ENCODE measurements around the gene LEMD1.

LEMD1 gene

DNA sequence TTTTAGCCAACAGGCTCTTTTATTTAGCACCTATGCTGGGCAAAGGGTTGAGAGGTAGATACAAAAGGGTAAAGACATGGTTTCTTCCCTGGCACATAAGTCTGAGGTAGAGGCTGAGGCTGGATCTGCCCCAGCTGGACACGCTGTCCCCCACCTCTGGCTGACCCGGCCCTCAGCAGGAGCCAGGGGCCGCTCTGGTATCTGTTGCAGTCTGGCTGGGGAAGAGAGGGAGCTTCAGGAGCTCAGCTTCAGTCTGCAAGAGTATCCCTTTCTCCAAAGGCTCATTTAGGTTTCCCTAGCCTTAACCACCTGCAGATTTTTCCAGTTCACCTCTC is 19.8 kb upstream of the LEMD1 start:
- TF ChIP-seq, protein P1, sequence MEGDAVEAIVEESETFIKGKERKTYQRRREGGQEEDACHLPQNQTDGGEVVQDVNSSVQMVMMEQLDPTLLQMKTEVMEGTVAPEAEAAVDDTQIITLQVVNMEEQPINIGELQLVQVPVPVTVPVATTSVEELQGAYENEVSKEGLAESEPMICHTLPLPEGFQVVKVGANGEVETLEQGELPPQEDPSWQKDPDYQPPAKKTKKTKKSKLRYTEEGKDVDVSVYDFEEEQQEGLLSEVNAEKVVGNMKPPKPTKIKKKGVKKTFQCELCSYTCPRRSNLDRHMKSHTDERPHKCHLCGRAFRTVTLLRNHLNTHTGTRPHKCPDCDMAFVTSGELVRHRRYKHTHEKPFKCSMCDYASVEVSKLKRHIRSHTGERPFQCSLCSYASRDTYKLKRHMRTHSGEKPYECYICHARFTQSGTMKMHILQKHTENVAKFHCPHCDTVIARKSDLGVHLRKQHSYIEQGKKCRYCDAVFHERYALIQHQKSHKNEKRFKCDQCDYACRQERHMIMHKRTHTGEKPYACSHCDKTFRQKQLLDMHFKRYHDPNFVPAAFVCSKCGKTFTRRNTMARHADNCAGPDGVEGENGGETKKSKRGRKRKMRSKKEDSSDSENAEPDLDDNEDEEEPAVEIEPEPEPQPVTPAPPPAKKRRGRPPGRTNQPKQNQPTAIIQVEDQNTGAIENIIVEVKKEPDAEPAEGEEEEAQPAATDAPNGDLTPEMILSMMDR (IDR thresholded peaks at IDR 0.05; ENCODE audit: insufficient read depth, low read length, poor library complexity, severe bottlenecking), result no peak
- Histone ChIP-seq H3K36me3 (ENCODE audit: control insufficient read depth, insufficient read depth, low read length) (no peaks in the 10 kb centered on the region), H3K27me3 (replicated peaks; ENCODE audit: control insufficient read depth, insufficient read depth, low read length) (no peaks in the 10 kb centered on the region), H3K4me3 (replicated peaks; ENCODE audit: low read depth, low read length) (no peak overlapping the region)
- DNase-seq (ENCODE audit: extremely low read depth, insufficient read length), result no peak

DNA sequence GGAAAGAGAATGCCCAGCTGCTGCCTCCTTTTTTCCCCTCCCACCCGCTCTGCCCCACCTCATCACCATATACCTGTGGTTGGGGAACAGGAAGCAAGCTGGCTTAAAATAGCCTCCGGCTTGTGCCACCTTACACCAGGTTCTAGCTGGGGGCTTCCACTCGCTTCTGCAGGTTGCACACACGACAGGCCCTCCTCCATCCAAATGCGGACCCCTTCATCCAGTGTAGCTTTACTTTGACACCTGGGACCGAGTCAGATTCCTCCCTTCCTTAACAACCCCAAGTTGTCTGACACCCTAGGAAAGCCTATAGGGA is 19.4 kb upstream of the LEMD1 start:
- H3K4me3 ChIP-seq (replicated peaks; ENCODE audit: low read depth, low read length), result no peak overlapping the region

DNA sequence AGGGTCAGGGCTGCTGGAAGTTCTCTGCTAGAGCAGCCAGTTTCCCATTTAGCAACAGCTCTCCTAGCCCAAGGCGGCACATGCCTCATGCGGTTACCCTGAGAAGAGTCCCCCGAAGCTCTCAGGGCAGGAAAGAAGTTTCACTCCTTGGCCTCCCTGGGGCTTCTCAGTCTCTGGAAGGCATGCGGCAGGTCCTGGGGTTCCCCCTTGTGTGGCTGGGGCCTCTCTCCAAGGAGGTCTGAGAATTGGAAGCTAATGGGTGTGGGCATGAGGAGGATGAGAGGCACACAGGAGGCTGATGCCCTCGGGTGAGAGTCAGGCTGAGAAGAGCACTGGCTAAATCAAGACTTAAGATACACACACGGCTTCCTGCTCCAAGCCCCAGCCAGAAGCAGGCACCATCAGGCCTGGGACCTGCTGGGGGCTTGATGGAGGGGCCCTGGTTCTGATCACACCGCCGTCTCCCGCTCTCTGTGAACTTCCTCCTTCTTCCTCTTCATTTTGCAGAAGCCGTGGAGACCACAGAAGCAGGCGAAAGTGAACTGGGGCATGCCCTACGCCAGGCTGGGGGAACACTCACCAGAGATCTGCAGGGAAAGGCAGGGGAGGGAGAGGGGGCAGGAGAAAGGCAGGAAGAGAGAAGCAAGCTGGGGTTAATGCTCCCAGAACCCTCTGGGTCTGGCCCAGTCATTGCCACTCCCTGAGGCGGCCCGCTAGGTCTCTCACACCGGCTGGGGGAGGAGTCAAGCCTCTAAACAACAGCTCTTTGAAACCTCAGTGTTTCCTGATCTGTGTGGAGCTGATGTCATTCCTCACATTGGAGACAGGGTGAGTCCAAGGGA is 18.8 kb upstream of the LEMD1 start:
- Histone ChIP-seq H3K27me3 (replicated peaks; ENCODE audit: control insufficient read depth, insufficient read depth, low read length) (no peaks in the 10 kb centered on the region), H3K4me3 (replicated peaks; ENCODE audit: low read depth, low read length) (no peak overlapping the region), H3K36me3 (ENCODE audit: control insufficient read depth, insufficient read depth, low read length) (no peaks in the 10 kb centered on the region)
- TF ChIP-seq, protein P1 (IDR thresholded peaks at IDR 0.05; ENCODE audit: insufficient read depth, low read length, poor library complexity, severe bottlenecking), result no peak
- DNase-seq (ENCODE audit: extremely low read depth, insufficient read length), result peak; percentile 63

More for the DNA sequence above, 19.4 kb upstream of the LEMD1 start:
- Histone ChIP-seq H3K27me3 (replicated peaks; ENCODE audit: control insufficient read depth, insufficient read depth, low read length) (no peaks in the 10 kb centered on the region), H3K36me3 (ENCODE audit: control insufficient read depth, insufficient read depth, low read length) (no peaks in the 10 kb centered on the region)
- TF ChIP-seq, protein P1 (IDR thresholded peaks at IDR 0.05; ENCODE audit: insufficient read depth, low read length, poor library complexity, severe bottlenecking), result no peak
- no peak for DNase-seq (ENCODE audit: extremely low read depth, insufficient read length)

DNA sequence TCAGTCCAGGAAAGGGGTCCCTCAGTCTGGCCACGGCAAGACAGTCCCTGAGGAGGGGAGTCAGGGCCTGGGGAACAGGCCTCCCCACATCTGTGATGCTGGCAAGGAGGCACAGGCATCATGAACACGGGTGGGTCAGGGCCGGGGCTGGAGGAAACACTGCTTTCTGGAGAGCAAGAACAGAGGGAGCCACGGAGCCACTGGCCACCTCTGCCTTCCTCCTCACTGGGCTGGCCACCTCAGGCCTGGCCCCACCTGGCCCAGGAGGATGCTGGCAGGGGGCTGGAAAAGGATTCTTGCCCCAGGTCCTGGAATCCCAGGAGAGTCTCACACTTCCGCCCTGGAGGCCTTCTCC is 18.2 kb upstream of the LEMD1 start:
- TF ChIP-seq, protein P1 (IDR thresholded peaks at IDR 0.05; ENCODE audit: insufficient read depth, low read length, poor library complexity, severe bottlenecking), result no peak
- Histone ChIP-seq H3K27me3 (replicated peaks; ENCODE audit: control insufficient read depth, insufficient read depth, low read length) (no peaks in the 10 kb centered on the region), H3K4me3 (replicated peaks; ENCODE audit: low read depth, low read length) (no peak overlapping the region), H3K36me3 (ENCODE audit: control insufficient read depth, insufficient read depth, low read length) (no peaks in the 10 kb centered on the region)
- DNase-seq (ENCODE audit: extremely low read depth, insufficient read length), result no peak

DNA sequence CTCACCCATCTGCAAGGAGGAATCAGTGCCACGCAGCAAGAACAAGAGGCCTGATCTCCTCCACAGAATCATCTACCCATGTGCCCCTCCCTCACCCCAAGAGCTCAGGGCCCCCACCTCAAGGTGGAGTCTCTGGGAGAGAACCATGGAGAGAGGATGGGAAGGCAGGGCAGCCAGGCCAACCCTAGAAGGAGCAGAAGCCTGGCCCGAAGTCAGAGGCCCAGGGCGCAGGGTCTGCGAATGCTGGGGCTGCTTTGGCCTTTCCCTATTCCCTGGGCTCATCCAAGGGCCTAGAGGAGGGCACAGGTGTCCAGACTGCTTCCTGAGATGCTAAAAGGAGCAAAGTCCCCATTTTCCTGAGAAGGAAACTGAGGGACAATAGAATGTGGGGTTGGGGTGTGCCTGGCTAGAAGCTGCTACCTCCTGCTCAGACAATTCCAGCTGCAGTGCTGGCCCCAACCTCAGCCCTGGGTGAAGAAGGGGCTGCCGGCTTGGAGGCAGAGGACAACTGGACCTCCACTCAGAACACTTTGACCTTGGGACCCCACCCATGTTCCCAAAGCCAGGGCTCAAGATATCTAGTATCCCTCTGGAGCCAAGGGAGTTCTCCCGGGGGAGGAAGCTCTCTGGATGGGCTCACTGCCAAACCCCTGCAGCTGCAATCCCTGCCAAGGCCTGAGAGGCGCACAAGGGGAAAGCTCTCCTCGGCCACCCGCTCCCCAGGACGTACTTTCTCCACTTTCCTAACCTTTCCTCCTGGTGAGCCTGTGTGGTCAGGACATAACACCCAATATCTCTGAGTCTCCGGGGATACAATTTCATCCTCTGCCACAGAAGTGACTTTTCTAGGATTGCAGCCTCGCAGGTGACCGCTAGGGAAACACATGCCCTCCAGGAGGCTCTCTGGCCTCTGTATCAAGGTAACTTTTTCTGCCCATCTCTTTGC is 16.6 kb upstream of the LEMD1 start:
- DNase-seq (ENCODE audit: extremely low read depth, insufficient read length), result no peak
- TF ChIP-seq, protein P1 (IDR thresholded peaks at IDR 0.05; ENCODE audit: insufficient read depth, low read length, poor library complexity, severe bottlenecking), result peak; percentile 11
- Histone ChIP-seq H3K27me3 (replicated peaks; ENCODE audit: control insufficient read depth, insufficient read depth, low read length) (no peaks in the 10 kb centered on the region; the same call in 1 of the 2 replicates), H3K36me3 (ENCODE audit: control insufficient read depth, insufficient read depth, low read length) (no peaks in the 10 kb centered on the region), H3K4me3 (replicated peaks; ENCODE audit: low read depth, low read length) (no peak overlapping the region)
